ENCODE data around the gene RDX. TPM values are rescaled to one million over a fixed set of nuclear protein-coding genes. Genes with fewer than 3 reads are reported as not detected.

RDX gene
- 114 TPM for total RNA-seq
- long read RNA-seq, full-length matches to known transcripts = 63 of 88 reads
- long read RNA-seq, partial matches to known transcripts = 16 of 88 reads
- long read RNA-seq, other reads (novel, unspliced or antisense) = 9 of 88 reads

DNA sequence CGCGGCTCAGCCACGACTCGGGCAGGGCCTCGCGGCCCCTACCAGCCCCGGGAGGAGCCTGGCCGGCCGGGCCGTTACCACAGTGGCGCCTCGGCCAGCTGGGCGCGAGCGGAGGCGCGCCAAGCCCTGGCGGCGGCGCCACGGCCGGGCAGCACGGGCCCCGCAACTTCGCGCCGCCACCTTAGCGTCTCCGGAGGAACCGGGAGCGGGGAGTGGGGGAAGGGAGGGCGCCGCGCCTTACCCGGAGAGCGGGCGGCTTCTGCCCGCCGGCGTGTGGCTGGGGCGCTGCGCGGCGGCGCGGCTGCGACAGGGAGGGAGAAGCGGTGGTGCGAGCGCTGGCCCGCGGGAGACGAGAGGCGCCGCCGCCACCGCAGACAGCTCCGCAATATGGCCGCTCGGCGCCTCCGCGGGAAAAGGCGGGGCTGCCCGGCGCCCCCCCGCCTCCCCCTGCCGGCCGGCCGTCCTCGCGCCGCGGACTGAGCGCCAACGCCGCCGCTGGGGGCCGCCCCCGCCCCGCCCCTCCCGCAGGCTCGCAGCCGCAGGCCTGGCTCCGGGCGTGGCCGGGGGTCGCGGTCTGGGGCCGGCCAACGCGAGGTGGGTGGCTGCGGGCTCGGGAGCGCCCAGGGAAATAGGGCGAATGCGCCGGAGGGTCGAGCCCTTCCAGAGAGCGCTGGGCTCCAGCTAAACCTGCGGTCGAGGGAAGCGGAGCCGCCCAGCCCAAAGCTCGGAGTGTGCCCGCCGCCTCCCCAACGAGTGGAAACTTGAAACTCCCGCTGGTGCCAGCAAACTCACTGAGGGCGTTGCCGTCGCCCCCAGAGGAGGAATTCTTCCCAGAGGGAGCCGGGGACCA is at the start of gene RDX:
Gene RDX, minus strand, starts transcription at position 389 of the 850 bp plus-strand sequence. CDS start 16,922 bp downstream, outside the sequence.
- intact Hi-C loops (cut with DNase I) = loop anchor here (10.0 kb wide), 1 partner anchor 68 kb away; no protein-coding TSS in a partner anchor
- DNase-seq (peak; percentile 85), ATAC-seq (ENCODE audit: poor library complexity) (peak; percentile 94)

DNA sequence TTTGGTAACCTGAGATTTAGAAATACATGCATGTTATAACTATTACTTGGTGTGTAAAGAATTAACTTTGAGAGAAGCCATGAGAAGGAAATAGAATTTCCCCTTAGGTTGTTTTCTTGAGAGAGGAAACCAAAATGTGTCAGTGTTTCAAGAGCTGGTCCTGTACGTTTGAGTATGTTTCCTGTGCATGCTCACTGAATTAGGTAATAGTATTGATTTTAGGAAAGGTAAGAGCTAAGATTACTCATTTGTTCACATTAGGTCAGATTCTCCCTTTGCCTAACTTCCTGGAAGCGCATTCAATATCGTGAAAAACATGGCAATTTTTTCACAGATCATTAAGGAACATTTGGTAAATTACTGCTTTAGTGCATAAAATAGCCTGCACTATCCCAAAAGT is 49.3 kb upstream of the RDX start:
- DNase-seq (no peak), ATAC-seq (ENCODE audit: poor library complexity) (no peak)
- intact Hi-C loops (cut with DNase I) = no loop called here

DNA sequence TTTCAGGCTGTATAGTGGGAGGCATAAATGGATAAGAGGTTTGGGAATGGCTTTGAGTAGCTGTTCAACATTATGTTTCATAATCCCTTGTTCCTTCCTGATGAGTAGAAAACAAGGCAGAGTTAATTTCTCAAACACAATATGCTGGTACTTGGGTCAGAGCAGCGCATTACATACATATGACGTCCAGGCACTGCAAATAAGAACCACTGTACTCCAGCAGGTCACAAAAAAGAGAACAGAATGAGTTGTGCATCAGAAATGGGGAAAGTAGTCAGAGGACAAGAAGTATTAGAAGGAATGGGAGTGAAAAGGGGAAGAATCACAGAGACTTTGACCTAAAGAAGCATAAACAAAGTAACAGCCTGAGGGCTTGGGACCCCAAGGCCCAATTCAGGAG is 44.0 kb upstream of the RDX start:
- no peak for ATAC-seq (ENCODE audit: poor library complexity)
- no peak for DNase-seq
- intact Hi-C loops (cut with DNase I) = no loop called here

DNA sequence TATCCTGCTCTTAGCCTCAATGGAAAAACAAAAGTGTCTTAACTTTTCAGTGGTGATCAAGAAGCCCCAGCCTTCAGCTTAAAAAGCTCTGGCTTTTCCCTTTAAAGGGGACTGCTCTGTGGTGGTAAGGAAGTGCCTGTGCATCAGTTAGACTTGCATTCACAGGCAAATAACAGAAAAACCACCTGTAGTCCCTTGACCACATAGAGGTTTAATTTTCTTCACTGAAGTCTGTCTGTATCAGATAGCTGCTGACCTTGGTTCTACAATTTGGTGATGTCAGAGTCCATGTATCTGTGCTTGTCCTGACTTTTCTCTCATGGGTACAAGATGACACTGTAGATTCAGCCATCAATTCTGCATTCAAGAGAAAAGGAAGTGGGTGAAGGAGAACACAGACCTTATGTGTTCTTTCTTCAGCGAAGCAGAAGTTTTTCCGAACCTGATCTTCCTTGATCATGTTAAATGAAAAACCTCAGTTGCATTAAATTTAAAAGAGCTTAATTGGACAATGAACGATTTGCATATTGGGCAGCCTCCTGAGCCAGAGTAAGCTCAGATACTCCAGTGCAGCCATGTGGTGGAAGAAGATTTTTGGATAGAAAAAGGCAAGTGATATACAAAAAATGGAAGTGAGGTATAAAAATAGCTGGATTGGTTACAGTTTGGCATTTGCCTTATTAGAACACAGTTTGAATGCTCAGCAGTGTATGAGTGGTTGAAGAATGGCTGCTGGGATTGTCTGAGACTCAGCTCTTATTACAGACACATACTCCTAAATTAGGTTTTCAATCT is 43.2 kb upstream of the RDX start:
- DNase-seq = no peak
- no peak for ATAC-seq (ENCODE audit: poor library complexity)
- intact Hi-C loops (cut with DNase I) = no loop called here

DNA sequence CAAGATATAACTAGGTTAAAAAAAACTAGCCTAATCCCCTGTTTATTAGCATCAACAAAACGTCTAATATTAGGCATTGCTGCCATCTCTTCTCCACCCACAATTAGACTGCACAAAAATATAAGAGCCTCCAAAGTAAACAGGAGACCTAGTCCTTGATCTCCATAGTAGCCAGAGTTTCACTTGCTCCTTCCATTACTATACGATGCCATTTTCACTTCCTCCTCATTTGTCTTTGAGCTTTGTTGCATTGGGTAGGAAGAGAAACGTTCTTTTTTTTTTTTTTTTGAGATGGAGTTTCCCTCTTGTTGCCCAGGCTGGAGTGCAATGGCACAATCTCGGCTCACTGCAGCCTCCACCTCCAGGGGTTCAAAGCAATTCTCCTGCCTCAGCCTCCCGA is 42.3 kb upstream of the RDX start:
- DNase-seq = no peak
- intact Hi-C loops (cut with DNase I) = no loop called here
- no peak for ATAC-seq (ENCODE audit: poor library complexity)

DNA sequence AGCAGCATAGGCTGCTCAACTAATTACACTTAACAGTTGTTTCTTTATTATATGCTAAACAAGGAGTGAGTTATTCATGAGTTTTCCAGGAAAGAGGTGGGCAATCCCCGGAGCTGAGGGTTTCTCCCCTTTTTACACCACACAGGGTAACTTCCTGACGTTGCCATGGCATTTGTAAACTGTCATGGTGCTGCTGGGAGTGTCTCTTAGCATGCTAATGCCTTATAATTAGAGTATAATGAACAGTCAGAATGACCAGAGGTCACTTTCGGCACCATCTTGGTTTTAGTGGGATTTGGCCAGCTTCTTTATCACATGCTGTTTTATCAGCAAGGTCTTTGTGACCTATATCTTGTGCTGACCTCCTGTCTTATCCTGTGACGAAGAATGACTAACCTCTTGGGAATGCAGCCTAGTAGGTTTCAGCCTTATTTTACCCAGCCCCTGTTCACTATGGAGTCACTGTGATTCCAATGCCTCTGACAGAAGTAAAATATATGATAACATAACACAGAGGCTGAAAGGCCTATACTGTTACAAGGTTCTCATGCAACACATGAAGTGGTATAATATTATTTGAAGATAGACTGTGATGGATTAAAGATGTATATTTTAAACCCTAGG is 41.3 kb upstream of the RDX start:
- ATAC-seq (ENCODE audit: poor library complexity) = no peak
- DNase-seq = no peak
- intact Hi-C loops (cut with DNase I) = no loop called here

DNA sequence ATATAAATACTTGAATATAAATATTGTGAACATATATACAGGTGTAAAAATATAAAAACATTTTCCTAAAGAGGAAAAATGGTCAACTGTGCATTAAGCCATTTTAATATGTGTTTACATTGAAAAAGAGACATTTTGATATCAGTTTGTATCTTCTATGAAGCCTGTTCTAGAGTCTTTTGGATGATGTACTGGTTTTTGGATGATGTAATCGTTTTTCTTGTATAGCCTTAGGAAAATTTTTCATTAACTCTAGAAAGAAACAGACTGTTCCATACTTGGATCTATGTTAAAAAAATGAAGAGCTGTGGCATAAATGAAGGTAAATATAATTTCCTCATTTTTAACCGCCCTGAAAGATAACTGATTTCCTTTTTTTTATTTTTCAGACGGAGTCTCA is 39.6 kb upstream of the RDX start:
- no peak for DNase-seq
- intact Hi-C loops (cut with DNase I) = no loop called here
- ATAC-seq (ENCODE audit: poor library complexity) = no peak

DNA sequence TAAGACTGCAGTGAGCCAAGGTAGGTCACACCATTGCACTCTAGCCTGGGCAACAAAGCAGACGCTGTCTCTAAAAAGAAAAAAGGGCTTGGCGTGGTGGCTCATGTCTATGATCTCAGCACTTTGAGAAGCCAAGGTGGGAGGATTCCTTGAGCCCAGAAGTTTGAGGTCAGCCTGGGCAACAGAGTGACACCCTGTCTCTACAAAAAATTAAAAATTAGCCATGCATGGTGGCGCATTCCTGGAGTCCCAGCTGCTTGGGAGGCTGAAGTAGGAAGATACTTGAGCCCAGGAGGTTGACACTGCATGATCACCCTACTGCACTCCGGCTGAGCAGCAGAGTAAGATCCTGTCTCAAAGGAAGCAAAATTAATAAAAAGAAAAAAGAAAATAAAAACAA is 38.9 kb upstream of the RDX start:
- intact Hi-C loops (cut with DNase I) = no loop called here
- no peak for ATAC-seq (ENCODE audit: poor library complexity)
- no peak for DNase-seq

DNA sequence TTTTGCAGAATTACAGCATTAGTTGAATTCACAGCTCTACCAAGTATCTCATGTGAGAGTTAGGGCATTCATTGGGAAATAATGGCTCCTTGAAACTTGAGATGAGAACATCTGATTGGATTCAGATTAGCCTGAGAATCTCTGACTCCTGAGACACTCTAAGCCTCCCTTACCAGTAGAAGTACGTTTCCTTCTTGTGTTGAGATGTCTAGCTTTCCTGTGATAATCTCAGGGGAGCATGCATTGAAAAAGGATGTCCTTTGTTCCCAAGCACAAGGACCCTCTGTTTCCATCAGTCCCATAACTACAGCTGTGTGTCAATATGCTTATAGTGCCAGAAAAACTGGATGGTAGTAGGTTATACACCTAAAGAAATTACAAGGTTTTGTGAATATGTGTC is 35.2 kb upstream of the RDX start:
- ATAC-seq (ENCODE audit: poor library complexity) (no peak), DNase-seq (no peak)
- intact Hi-C loops (cut with DNase I) = no loop called here

DNA sequence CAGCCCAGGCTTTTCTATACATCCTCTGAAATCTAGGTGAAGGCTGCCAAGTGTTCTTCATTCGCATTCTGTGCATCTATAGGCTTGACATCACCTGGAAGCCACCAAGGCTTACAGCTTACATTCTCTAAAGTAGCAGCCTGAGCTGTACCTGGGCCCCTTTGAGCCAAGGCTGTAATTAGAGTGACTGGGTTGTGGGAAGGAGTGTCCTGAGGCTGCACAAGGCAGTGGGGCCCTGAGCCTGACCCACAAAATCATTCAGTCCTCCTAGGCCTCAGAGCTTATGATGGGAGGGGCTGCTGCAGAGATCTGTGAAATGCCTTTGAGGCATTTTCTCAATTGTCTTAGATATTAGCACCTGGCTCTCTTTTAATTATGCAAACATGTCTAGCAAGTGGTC is 33.0 kb upstream of the RDX start:
- no peak for DNase-seq
- intact Hi-C loops (cut with DNase I) = no loop called here
- no peak for ATAC-seq (ENCODE audit: poor library complexity)

DNA sequence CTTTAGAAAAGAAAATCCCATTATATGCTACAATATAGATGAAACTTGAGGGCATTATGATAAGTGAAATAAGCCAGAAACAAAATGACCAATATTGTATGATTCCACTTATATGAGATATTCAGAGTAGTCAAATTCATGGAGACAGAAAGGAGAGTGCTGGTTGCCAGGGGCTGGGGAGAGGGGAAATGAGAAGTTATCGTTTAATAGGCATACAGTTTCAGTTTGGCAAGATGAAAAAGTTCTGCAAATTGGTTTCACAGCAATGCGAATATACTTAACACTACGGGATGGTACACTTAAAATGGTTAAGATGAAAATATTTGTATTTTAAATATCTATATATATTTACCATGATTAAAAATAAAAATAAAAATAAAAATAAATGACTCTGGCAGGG is 31.1 kb upstream of the RDX start:
- ATAC-seq (ENCODE audit: poor library complexity) = no peak
- intact Hi-C loops (cut with DNase I) = no loop called here
- DNase-seq = no peak

DNA sequence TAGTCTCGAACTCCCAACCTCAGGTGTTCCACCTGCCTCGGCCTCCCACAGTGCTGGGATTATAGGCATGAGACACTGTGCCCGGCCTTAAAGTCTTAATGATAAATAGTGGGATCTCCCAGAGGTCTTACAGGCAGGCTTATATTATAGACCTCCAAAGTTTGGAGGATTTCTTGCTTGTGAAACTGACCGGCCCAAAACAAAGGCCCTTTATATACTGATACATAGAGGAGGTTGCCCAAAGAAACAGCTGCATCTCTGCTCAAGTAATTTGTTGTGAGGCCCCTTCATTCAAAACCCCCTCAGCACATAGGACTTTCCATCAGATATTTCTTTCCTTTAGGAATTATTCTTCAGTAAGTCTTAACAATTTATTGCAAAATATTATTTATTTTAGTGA is 27.4 kb upstream of the RDX start:
- DNase-seq (no peak), ATAC-seq (ENCODE audit: poor library complexity) (no peak)
- intact Hi-C loops (cut with DNase I) = no loop called here

DNA sequence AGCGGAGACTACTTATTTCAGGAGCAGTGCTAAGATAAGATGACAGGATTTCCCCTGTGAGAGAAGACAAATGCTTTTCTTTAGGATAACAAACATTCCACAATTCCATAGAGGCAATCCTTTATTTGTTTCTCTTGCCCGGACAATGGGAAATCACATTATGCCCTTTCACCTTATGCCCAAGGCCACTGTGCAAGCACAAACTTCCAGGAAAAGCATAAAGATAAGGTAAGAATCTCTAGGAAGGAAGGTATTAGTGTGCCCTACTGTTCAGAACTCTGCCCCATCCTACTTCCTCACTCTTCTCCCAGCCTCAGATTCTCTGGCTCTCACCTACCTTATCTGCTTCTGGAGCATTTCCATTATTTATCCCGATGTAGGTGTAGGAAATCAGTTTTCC is 23.1 kb upstream of the RDX start:
- no peak for DNase-seq
- ATAC-seq (ENCODE audit: poor library complexity) = no peak
- intact Hi-C loops (cut with DNase I) = no loop called here

DNA sequence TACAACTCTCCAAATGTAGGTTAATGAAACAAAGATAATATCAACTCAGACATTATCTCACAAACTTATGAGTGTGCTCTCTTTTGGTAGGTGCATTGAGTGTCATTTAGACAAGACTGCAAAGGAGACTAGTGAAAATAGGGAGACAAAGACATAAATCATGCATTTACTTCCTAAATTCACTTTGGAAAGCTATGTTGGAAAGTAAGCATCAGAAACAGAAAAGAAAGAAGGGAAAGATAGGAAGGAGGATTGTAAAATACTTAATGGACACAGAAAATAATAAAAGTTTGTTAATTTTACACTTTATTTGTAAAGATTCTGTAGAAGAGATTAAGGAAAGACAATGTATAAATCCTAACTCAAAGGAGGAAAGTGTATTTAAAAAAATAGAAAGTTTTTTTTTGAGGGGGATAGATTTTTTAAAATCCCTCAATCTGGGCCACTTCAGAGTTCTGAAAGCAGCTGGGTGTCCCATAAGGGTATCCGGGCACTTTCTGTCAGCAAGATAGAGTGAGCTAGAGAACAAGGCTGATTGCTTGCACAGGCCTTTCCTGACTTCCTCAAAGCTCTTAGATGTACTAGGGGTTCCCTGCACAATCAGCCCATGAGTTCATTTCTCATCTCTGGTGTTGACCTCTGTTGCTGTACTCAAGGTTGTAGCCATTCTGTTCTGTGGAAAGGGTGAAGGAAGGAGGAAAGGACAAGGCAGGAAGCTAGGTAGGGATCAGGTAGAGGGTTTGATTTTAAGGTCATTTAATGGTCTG is 22.4 kb upstream of the RDX start:
- no peak for ATAC-seq (ENCODE audit: poor library complexity)
- no peak for DNase-seq
- intact Hi-C loops (cut with DNase I) = no loop called here

DNA sequence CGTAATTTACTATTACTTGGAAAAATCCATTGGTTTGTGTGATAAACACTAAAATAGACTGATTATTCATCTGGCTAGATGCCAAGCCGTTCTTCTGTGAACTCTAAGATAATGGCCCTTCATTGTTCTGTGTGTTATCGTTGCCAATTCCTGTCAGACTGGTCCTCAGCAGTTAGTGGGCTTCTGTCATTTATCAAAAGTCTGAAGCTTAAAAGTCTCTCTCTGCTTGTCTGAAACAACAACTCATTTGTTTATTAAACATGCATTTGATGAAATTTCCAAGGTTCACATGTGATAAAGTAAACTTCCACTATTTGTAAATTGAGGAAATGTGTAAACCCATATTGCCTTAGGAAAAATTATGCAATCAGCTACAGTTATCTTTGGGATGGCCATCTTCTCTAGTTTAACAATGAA is 21.1 kb upstream of the RDX start:
- DNase-seq = no peak
- intact Hi-C loops (cut with DNase I) = no loop called here
- no peak for ATAC-seq (ENCODE audit: poor library complexity)

DNA sequence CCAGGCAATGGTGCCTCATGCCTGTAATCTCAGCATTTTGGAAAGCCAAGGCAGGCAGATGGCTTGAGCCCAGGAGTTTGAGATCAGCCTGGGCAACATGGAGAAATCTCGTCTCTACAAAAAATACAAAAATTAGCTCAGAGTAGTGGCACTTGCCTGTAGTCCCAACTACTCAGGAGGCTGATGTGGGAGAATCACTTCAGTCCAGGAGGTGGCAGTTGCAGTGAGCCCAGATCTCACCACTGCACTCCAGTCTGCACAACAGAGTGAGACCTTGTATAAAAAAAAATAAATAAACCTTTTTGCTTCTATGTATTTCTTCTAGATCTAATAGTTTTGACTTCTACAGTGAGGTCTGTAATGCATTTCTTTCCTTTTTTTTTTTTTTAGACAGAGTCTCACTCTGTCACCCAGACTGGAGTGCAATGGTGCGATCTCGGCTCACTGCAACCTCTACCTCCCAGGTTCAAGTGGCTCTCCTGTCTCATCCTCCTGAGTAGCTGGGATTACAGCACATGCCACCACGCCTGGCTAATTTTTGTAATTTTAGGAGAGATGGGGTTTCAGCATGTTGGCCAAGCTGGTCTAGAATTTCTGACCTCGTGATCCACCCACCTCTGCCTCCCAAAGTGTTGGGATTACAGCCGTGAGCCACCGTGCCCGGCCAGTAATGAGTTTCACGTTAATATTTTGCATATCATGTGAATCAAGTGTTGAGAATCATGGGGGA is 18.1 kb upstream of the RDX start:
- intact Hi-C loops (cut with DNase I) = no loop called here
- ATAC-seq (ENCODE audit: poor library complexity) = no peak

DNA sequence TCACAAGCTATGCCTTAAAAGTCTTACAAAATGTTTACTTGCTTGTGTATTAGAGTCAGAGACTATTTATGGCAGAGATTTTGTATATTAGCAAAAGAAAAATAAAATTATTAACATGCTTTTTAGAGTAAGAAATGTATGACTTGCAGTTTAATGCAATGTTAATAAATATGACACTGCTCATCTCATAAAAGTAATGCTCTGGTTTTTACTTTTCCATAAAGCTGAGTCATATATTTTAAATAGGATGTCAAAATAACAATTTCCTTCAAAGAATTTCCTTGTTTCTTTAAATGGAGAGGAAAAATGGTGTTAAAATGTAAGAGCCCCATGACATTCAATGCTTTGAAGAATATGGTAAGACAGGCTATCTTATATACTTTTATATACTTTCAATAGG is 16.3 kb upstream of the RDX start:
- ATAC-seq (ENCODE audit: poor library complexity) = no peak
- no peak for DNase-seq
- intact Hi-C loops (cut with DNase I) = no loop called here

More for the DNA sequence above, 18.1 kb upstream of the RDX start:
- DNase-seq = no peak
